ENCODE data around the gene PGAP6. TPM values are rescaled to one million over a fixed set of nuclear protein-coding genes. Genes with fewer than 3 reads are reported as not detected.
"Not testable (repeated sequence)": the region's sequence is repeated elsewhere in the genome, so short reads cannot be mapped to it uniquely, and the experiment has no call there.

Gene PGAP6
- total RNA-seq, 1 donor: 52.2 TPM

DNA sequence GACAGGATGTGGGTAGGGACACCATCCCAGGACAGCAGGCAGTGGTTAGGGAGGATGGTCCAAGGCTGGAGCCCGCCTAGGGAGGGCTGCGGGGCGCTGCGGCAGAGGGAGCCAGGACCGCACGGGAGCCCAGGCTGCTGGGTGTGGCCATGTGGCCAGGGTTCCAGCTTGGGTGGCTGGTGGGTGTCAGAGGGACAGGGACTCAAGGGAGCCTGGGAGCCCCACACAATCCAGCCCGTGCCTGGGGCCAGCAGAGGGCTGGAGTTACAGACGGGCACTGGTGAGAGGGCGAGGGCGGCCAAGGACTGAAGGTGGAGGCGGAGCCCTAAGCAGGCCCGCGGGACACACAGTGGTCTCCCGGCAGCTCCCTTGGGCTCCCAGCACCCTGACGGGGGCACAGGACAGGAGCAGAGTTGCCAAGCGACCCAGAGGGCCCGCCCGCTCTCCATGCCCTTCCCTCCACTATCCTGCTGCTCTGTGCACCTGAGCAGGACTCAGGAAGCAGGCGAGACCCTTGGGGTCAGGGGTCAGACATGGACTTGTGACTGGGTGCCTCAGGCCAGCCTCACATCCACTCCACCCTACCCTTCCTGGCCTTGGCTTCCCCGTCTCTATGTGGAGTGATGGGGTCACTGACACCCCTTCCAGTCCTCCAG is 18.5 kb downstream of the PGAP6 start:
- DNase-seq (ENCODE audit: low read depth): no peak
- H3K4me3 ChIP-seq (ENCODE audit: low read depth, low read length): no peak overlapping the region
- TF ChIP-seq, protein P1, sequence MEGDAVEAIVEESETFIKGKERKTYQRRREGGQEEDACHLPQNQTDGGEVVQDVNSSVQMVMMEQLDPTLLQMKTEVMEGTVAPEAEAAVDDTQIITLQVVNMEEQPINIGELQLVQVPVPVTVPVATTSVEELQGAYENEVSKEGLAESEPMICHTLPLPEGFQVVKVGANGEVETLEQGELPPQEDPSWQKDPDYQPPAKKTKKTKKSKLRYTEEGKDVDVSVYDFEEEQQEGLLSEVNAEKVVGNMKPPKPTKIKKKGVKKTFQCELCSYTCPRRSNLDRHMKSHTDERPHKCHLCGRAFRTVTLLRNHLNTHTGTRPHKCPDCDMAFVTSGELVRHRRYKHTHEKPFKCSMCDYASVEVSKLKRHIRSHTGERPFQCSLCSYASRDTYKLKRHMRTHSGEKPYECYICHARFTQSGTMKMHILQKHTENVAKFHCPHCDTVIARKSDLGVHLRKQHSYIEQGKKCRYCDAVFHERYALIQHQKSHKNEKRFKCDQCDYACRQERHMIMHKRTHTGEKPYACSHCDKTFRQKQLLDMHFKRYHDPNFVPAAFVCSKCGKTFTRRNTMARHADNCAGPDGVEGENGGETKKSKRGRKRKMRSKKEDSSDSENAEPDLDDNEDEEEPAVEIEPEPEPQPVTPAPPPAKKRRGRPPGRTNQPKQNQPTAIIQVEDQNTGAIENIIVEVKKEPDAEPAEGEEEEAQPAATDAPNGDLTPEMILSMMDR (IDR thresholded peaks at IDR 0.05; ENCODE audit: insufficient read depth, low read depth, low read length): no peak

DNA sequence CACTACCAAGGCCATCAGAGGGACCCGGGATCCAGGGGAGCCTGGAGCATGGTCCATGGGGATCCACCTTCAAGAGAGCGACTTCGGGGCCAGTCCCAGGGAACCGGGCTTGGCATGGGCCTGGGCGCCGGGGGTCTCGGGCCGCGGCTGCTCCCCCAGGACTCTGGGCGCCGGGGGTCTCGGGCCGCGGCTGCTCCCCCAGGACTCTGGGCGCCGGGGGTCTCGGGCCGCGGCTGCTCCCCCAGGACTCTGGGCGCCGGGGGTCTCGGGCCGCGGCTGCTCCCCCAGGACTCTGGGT is 19.1 kb downstream of the PGAP6 start:
- not testable (repeated sequence) for H3K4me3 ChIP-seq (ENCODE audit: low read depth, low read length); DNase-seq (ENCODE audit: low read depth)

DNA sequence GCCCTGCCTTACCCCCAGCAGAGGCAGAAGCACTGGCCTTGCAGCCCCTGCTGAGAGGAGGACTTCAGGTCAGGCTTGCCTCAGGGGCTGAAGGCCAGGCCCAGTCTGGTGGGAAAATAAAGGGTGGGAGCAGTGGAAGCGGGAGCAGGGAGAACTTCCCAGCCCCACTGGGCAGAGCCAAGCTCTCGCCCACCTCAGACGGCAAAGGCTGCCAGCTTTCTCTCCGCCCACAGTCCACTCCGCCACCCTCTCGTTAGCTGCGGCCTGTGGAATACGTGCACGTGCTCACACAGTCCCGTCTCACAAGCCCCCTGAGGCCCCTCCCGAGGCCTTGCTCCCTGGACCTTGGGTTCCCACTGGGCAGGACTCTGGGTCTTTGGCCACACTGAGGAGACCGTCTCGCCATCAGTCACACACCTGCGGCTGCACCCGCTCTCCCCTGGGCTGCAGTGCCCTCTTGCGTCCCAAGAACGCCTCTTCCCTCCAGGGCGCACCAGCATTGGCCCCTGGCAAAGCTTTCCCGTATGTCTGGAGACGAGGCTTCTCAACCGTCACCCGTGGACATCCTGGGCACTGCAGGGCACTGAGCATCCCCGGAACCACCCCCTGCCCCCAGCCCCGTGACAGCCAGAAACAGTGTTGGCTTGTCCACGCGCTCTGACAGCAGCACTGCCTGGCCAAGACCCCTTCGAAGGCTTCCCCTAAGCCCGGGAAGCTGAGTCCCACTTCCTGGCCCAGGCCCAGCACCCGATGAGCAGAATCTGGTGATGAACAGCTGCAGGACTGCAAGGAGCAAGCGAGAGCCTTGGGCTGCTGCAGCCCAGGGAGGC is 19.7 kb downstream of the PGAP6 start:
- H3K4me3 ChIP-seq (ENCODE audit: low read depth, low read length): no peak overlapping the region
- DNase-seq (ENCODE audit: low read depth): peak; percentile 71
- TF ChIP-seq, protein P1 (IDR thresholded peaks at IDR 0.05; ENCODE audit: insufficient read depth, low read depth, low read length): peak; percentile 67

DNA sequence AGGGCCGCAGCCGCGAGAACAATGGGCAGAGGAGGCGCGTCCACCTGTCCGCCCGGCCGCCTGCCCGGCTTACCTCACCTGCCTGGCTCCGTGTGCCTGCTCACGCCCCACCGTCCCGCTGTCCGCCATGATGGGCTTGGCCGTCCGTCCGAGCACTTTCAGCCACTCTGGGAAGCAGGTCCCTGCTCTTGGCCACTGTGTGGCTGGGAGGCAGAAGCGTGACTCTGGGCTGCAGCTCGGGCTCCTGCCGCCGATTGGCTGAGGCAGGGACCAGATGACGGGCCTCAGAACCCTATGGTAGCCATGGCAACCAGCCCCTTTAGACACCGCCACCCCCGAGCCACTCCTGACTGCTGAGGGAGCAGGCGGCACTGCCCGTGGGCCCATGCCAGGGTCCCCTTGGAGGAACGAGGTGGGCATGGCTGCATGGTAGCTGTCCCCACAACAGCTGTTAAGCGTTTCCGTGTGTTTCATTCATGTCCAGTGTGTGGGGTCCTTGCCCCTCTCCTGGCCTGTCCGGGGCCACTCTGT is 20.4 kb downstream of the PGAP6 start:
- no peak for DNase-seq (ENCODE audit: low read depth)
- H3K4me3 ChIP-seq (ENCODE audit: low read depth, low read length): no peak overlapping the region
- TF ChIP-seq, protein P1 (IDR thresholded peaks at IDR 0.05; ENCODE audit: insufficient read depth, low read depth, low read length): no peak

DNA sequence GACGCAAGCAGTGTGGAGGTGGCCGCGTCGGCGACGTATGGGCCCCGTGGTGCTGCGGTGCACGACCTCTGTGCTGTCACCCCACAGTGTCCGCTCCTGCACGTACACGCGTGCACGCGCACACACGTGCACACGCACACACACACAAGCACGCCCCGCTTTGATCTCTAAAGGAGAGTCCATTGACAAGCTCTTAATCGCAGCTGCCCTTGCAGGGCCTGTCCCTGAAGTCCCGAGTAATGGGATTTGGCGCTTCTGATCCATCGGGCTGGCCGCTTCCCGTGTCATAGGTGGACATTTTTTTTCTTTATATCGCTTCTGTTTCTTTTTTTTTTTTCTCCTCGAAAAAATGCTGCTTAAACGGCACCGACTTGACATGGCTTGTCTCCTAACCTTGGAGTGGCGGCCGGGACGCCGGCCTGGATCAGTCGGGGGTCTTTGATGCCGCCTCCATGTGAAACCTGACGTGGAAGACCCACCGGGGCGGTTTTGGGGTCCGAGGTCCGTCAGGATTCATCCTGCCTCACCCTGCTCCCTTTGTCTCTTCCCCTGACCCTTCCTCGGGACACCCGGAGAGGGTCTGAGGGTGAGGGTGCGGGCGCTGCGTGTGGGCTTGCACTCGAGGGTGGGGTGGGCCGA is 21.0 kb downstream of the PGAP6 start:
- no peak overlapping the region for H3K4me3 ChIP-seq (ENCODE audit: low read depth, low read length)
- TF ChIP-seq, protein P1 (IDR thresholded peaks at IDR 0.05; ENCODE audit: insufficient read depth, low read depth, low read length): no peak
- no peak for DNase-seq (ENCODE audit: low read depth)

DNA sequence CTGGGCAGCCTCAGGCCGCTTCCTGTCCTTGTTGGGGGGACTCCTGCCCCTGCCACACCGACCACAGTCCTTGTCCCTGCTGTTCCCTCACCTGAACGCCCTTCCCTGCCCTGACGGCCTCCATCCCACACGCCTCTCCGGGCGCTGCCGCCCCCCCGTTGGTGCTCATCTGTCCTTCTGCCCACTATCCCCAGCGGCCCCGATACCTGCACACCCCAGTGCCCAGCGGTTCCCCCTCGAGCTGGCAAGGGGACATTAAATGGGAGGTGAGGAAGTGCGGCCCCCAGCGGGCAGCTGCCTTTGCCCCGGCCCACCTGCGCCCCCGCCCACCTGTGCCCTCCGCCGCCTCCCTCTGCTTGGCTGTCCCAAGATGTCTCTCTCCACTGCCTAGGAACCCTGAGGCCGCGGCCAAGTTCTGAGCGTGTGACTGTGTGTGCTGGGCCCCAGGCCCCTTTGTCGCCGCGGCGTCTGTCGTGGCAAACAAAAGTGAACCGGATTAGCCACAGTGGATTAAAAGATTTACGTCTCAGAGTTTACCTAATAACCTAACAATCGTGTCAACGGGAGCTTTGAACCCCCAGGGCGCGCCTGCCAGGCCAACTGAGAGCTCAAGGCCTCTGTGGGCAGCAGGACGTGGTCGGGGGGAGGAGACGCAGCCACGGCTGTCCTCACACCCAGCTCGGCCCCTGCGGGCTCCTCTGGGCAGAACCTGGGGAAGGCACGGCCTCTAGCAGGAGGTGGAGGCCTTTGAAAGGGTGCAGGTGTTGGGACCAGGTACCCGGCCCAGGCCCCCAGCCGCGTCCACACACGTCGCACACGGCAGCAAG is 21.7 kb downstream of the PGAP6 start:
- TF ChIP-seq, protein P1 (IDR thresholded peaks at IDR 0.05; ENCODE audit: insufficient read depth, low read depth, low read length): no peak
- no peak for DNase-seq (ENCODE audit: low read depth)
- H3K4me3 ChIP-seq (ENCODE audit: low read depth, low read length): no peak overlapping the region
